Measurements from ENCODE around the gene GPATCH1. TPM values are rescaled to one million over a fixed set of nuclear protein-coding genes. Genes with fewer than 3 reads are reported as not detected.
"Not testable (repeated sequence)": the region's sequence is repeated elsewhere in the genome, so short reads cannot be mapped to it uniquely, and the experiment has no call there.

The GPATCH1 gene
- total RNA-seq, 4 donors from 2014 or later: 9.1 to 11.6 (median 10.0) TPM

GRCh38 chr19:33158365-33158764 lies 77.4 kb downstream of the GPATCH1 start:
- no peak overlapping the region for H3K4me3 ChIP-seq (replicated peaks in 1 of 3)

GRCh38 chr19:33159149-33159548 lies 78.2 kb downstream of the GPATCH1 start:
- Histone ChIP-seq H3K27ac (no peak overlapping the region), H3K36me3 (no peaks in the 10 kb centered on the region), H3K9me3 (no peaks in the 10 kb centered on the region), H3K27me3 (no peaks in the 10 kb centered on the region), H3K4me1 (no peaks in the 10 kb centered on the region), H3K4me3 (replicated peaks in 1 of 3) (no peak overlapping the region)
- no peak for DNase-seq
- intact Hi-C loops (cut with DNase I): no loop called here
- TF ChIP-seq POLR2A (IDR thresholded peaks at IDR 0.05) (no peak), CTCF (IDR thresholded peaks at IDR 0.05) (no peak)
- 97 to 98% methylated on average over 4 of the region's 4 CpGs for WGBS, 2 donors

More at GRCh38 chr19:33158365-33158764, 77.4 kb downstream of the GPATCH1 start:
- 89 to 94% methylated on average over 6 of the region's 6 CpGs for WGBS, 2 donors
- no peaks in the 10 kb centered on the region for H3K36me3 ChIP-seq
- H3K27ac ChIP-seq: no peak overlapping the region
- H3K9me3 ChIP-seq: no peaks in the 10 kb centered on the region
- TF ChIP-seq POLR2A (IDR thresholded peaks at IDR 0.05) (no peak), CTCF (IDR thresholded peaks at IDR 0.05) (no peak)
- H3K4me1 ChIP-seq: no peaks in the 10 kb centered on the region
- no peaks in the 10 kb centered on the region for H3K27me3 ChIP-seq
- intact Hi-C loops (cut with DNase I): no loop called here
- DNase-seq: no peak

GRCh38 chr19:33159893-33160292 lies 78.9 kb downstream of the GPATCH1 start:
- no peak for DNase-seq
- H3K4me3 ChIP-seq (replicated peaks in 1 of 3): no peak overlapping the region
- H3K36me3 ChIP-seq: no peaks in the 10 kb centered on the region
- no peak for TF ChIP-seq POLR2A (IDR thresholded peaks at IDR 0.05)
- no peak for TF ChIP-seq CTCF (IDR thresholded peaks at IDR 0.05)
- intact Hi-C loops (cut with DNase I): no loop called here
- no peaks in the 10 kb centered on the region for H3K4me1 ChIP-seq
- H3K9me3 ChIP-seq: no peaks in the 10 kb centered on the region
- H3K27ac ChIP-seq: no peak overlapping the region
- H3K27me3 ChIP-seq: no peaks in the 10 kb centered on the region
- 93 to 96% methylated on average over 8 of the region's 8 CpGs for WGBS, 2 donors

- no peak overlapping the region for H3K4me3 ChIP-seq (replicated peaks in 1 of 3)
Measured at GRCh38 chr19:33161201-33161600, 80.2 kb downstream of the GPATCH1 start.

GRCh38 chr19:33163481-33163880 lies 82.5 kb downstream of the GPATCH1 start:
- no peak for DNase-seq
- Histone ChIP-seq H3K4me3 (replicated peaks in 1 of 3) (no peak overlapping the region), H3K27me3 (no peaks in the 10 kb centered on the region), H3K4me1 (no peaks in the 10 kb centered on the region), H3K36me3 (no peaks in the 10 kb centered on the region), H3K27ac (no peak overlapping the region), H3K9me3 (no peaks in the 10 kb centered on the region)
- TF ChIP-seq POLR2A (IDR thresholded peaks at IDR 0.05) (no peak), CTCF (IDR thresholded peaks at IDR 0.05) (no peak)
- 91 to 95% methylated on average over 6 of the region's 6 CpGs for WGBS, 2 donors
- intact Hi-C loops (cut with DNase I): no loop called here

More at GRCh38 chr19:33161201-33161600, 80.2 kb downstream of the GPATCH1 start:
- H3K9me3 ChIP-seq: no peaks in the 10 kb centered on the region
- no peaks in the 10 kb centered on the region for H3K4me1 ChIP-seq
- TF ChIP-seq POLR2A (IDR thresholded peaks at IDR 0.05) (no peak), CTCF (IDR thresholded peaks at IDR 0.05) (no peak)
- H3K36me3 ChIP-seq: no peaks in the 10 kb centered on the region
- no peak for DNase-seq
- H3K27me3 ChIP-seq: no peaks in the 10 kb centered on the region
- whole genome bisulfite sequencing, 2 donors: 93 to 95% methylated on average over 4 of the region's 4 CpGs
- H3K27ac ChIP-seq: no peak overlapping the region
- intact Hi-C loops (cut with DNase I): no loop called here

GRCh38 chr19:33166037-33166436 lies 85.1 kb downstream of the GPATCH1 start:
- DNase-seq; intact Hi-C loops (cut with DNase I); H3K9me3 ChIP-seq; H3K27me3 ChIP-seq; H3K27ac ChIP-seq; H3K4me3 ChIP-seq (replicated peaks in 1 of 3); H3K36me3 ChIP-seq; H3K4me1 ChIP-seq: not testable (repeated sequence)
- 76 to 78% methylated on average over 6 of the region's 6 CpGs for WGBS, 2 donors
